Fibroblast of gingiva (primary cell): ENCODE data around the gene SIKE1.
"Not testable (repeated sequence)": the region's sequence is repeated elsewhere in the genome, so short reads cannot be mapped to it uniquely, and the experiment has no call there.

ENCODE experiments used
- DNase-seq: peaks from one replicate; pipeline ENCODE4 v3.0.0-alpha.2; 2011; ENCODE audit warnings: low read depth

The SIKE1 gene

GRCh38 chr1:114780344-114781226, at the start of gene SIKE1:
TSS of gene SIKE1 (minus strand) at chr1:114780685. CDS start at chr1:114780607, 78 bp downstream.
- peak; percentile 87 for DNase-seq

GRCh38 chr1:114830075-114830474, 49.6 kb upstream of the SIKE1 start:
- DNase-seq = not testable (repeated sequence)

GRCh38 chr1:114828251-114828650, 47.8 kb upstream of the SIKE1 start:
- DNase-seq = no peak

- no peak for DNase-seq
These were observed 41.5 kb upstream of the SIKE1 start for GRCh38 chr1:114821978-114822377.

GRCh38 chr1:114820392-114820791, 39.9 kb upstream of the SIKE1 start:
- no peak for DNase-seq

- no peak for DNase-seq
These were observed 39.4 kb upstream of the SIKE1 start for GRCh38 chr1:114819869-114820268.

DNA sequence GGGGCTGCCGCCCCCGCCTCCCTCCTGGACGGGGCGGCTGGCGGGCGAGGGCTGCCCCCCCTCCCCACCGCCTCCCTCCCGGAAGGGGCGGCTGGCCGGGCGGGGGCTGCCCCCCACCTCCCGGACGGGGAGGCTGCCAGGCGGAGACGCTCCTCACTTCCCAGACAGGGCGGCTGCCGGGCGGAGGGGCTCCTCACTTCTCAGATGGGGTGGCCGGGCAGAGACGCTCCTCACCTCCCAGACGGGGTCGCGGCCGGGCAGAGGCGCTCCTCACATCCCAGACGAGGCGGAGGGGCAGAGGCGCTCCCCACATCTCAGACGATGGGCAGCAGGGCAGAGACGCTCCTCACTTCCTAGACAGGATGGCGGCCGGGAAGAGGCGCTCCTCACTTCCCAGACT, 24.0 kb upstream of the SIKE1 start:
- DNase-seq = not testable (repeated sequence)

- no peak for DNase-seq
These were observed 22.5 kb upstream of the SIKE1 start for GRCh38 chr1:114803001-114803400.

DNA sequence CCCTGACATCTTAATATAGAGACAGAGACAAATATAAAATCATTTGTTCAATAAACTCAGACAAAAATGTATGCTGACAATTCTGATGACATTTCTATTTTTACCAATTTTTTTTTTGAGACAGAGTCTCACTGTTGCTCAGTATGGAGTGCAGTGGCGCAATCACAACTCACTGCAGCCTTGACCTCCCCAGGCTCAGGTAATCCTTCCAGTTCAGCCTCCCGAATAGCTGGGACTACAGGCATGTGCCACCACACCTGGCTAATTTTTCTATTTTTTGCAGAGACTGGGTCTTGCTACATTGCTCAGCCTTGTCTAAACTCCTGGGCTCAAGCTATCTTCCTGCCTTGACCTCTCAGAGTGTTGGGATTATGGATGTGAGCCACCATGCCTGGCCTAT, 13.6 kb upstream of the SIKE1 start:
- no peak for DNase-seq

DNA sequence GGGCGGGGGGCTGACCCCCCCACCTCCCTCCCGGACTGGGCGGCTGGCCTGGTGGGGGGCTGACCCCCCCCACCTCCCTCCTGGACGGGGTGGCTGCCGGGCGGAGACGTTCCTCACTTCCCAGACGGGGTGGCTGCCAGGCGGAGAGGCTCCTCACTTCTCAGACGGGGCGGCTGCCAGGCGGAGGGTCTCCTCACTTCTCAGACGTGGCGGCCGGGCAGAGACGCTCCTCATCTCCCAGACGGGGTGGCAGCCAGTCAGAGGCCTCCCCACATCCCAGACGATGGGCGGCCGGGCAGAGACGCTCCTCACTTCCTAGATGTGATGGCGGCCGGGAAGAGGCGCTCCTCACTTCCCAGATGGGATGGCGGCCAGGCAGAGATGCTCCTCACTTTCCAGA, 10.1 kb upstream of the SIKE1 start:
- not testable (repeated sequence) for DNase-seq

DNA sequence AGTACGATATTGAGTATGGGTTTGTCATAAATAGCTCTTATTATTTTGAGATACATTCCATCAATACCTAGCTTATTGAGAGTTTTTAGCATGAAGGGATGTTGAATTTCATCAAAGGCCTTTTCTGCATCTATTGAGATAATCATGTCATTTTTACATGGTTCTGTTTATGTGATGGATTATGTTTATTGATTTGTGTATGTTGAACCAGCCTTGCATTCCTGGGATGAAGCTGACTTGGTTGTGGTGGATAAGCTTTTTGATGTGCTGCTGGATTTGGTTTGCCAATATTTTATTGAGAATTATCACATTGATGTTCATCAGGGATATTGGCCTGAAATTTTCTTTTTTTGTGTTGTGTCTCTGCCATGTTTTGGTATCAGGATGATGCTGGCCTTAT, 6.0 kb upstream of the SIKE1 start:
- not testable (repeated sequence) for DNase-seq

- DNase-seq = no peak
These were observed 2.0 kb upstream of the SIKE1 start for GRCh38 chr1:114782476-114782875.

- no peak for DNase-seq
These were observed 763 bp downstream of the SIKE1 start for GRCh38 chr1:114779722-114780121.

DNA sequence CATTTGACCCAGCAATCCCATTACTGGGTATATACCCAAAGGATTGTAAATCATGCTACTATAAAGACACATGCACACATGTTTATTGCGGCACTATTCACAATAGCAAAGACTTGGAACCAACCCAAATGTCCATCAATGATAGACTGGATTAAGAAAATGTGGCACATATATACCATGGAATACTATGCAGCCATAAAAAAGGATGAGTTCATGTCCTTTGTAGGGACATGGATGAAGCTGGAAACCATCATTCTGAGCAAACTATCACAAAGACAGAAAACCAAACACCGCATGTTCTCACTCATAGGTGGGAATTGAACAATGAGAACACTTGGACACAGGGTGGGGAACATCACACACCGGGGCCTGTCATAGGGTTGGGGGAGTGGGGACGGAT, 3.8 kb downstream of the SIKE1 start:
- DNase-seq = not testable (repeated sequence)

GRCh38 chr1:114771992-114772391, 8.5 kb downstream of the SIKE1 start:
- no peak for DNase-seq

- no peak for DNase-seq
These were observed 9.5 kb downstream of the SIKE1 start for GRCh38 chr1:114770989-114771388.

DNA sequence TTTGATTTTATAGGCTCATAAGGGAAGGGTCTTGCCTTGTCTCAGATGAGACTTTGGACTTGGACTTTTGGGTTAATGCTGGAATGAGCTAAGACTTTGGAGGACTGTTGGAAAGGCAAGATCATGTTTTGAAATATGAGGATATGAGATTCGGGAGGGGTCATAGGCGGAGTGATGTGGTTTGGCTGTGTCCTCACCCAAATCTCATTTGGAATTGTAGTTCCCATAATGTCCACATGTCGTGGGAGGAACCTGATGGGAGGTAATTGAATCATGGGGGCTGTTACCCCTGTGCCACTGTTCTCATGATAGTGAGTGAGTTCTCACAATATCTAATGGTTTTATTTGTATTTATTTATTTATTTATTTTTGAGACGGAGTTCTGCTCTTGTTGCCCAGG, 15.8 kb downstream of the SIKE1 start:
- DNase-seq = no peak

GRCh38 chr1:114758256-114758832, 22.1 kb downstream of the SIKE1 start:
- no peak for DNase-seq

GRCh38 chr1:114757455-114758255, 22.8 kb downstream of the SIKE1 start, which contains the start of gene CSDE1:
TSS of gene CSDE1 (minus strand) at chr1:114757984. CDS start at chr1:114739890, 18,094 bp downstream.
- DNase-seq = peak; percentile 98

DNA sequence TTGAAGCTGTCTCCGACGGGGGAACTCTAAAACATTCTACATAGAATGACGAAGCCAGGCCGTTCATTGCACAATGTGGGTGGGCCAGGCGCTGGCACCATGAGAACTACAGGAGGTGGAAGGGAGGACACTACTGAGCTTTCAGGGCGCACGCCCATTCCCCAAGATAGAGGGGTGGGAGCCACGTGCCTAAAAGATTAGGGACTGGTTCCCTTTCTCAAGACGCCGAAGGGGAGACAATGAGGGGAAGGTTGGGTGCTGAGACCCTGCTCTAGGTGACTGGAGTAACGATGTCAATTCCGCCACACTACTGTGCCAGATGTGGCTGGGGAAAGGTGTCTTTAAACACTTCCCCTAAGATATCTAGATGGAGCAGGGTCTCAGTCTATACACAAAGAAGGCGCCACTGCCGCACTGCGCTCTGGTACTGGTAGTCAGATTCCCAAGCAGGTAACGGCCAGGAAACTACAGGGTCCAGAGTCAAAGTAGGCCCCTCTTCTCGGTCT, 23.5 kb downstream of the SIKE1 start:
- DNase-seq = peak; percentile 56

- DNase-seq = no peak
These were observed 24.2 kb downstream of the SIKE1 start for GRCh38 chr1:114756009-114756892.
